Neural cell (in vitro differentiated cells): Measurements from ENCODE around the gene CNNM2.

Source experiments
- EP300 ChIP-seq: fragments of 450-650 bp; conservative IDR thresholded peaks from 2 replicates; pipeline ENCODE4 v1.6.1; 2014; ENCODE audit warnings: antibody characterized with exemption, mild to moderate bottlenecking, moderate library complexity; ENCODE audit not compliant: poor library complexity, severe bottlenecking
- EZH2 ChIP-seq: fragments of 200-600, 300-800 bp; shearing (Covaris generic), sonication (generic); IDR thresholded peaks from 2 replicates; pipeline ENCODE4 v1.6.1; 2014; ENCODE audit warnings: antibody characterized with exemption, low read length, borderline replicate concordance, mild to moderate bottlenecking; ENCODE audit not compliant: insufficient read depth, poor library complexity, severe bottlenecking
- POLR2AphosphoS5 ChIP-seq: IDR thresholded peaks from 2 replicates; pipeline ENCODE4 v1.6.1; 2012
- TF ChIP-seq, protein P1 (sequence below): fragments of 450-650 bp; IDR thresholded peaks from 2 replicates; pipeline ENCODE4 v1.5.1; 2014; ENCODE audit warnings: antibody characterized with exemption, mild to moderate bottlenecking, moderate library complexity; ENCODE audit not compliant: poor library complexity, severe bottlenecking

DNA sequence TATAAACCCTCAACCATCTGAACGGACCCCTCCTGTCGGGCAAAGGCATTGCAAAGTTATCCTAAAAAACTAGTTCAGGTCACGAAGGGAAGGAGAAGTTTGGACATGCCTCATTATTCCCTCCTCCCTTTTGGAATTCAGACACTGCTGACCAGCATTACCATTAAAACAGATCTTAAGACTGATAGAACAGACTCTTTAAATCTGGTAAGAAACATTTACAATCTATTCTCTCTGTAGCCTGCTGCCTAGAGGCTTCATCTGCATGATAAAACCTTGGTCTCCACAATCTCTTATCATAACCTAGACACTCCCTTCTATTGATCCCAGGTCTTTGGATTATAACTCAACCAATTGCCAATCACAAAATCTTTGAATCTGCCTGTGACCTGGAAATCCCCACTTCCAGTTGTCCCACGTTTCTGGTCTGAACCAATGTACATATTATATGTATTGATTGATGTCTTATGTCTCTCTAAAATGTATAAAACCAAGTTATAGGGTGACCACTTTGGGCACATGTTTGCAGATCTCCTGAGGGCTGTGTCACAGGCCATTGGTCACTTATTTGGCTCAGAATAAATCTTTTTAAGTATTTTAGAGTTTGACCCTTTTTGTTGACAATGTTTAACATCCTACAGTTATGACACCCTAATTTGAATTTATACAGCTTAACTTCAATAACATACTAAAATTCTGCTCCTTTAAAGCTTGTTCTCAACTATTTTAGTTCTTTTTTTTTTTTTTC is 23.5 kb upstream of the CNNM2 start:
- TF ChIP-seq, protein P1, sequence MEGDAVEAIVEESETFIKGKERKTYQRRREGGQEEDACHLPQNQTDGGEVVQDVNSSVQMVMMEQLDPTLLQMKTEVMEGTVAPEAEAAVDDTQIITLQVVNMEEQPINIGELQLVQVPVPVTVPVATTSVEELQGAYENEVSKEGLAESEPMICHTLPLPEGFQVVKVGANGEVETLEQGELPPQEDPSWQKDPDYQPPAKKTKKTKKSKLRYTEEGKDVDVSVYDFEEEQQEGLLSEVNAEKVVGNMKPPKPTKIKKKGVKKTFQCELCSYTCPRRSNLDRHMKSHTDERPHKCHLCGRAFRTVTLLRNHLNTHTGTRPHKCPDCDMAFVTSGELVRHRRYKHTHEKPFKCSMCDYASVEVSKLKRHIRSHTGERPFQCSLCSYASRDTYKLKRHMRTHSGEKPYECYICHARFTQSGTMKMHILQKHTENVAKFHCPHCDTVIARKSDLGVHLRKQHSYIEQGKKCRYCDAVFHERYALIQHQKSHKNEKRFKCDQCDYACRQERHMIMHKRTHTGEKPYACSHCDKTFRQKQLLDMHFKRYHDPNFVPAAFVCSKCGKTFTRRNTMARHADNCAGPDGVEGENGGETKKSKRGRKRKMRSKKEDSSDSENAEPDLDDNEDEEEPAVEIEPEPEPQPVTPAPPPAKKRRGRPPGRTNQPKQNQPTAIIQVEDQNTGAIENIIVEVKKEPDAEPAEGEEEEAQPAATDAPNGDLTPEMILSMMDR, result no peak
- TF ChIP-seq EZH2 (no peak), EP300 (no peak), POLR2AphosphoS5 (no peak)
